H1 (cell line): ENCODE measurements around the gene TPBG. TPM values are rescaled to one million over a fixed set of nuclear protein-coding genes. Genes with fewer than 3 reads are reported as not detected.

Experiments
- CTCF ChIA-PET: fragments of 300-600 bp; sonication (Branson Sonifier 250); formaldehyde crosslinking; loops from one replicate; lab custom pipeline; 2021; ENCODE audit not compliant: partially characterized antibody; lab: Charles Lee
- POLR2A ChIA-PET: fragments of 300-600 bp; sonication (Branson Sonifier 250); formaldehyde crosslinking; loops from one replicate; lab custom pipeline; 2021; ENCODE audit warnings: inconsistent platforms; ENCODE audit not compliant: partially characterized antibody; lab: Charles Lee
- DNase-seq, 2 experiments: peaks; one replicate each; pipeline versions ENCODE4 v3.0.0 to v3.0.0-alpha.2; 2010 to 2022; ENCODE audit warnings: low spot score in 2 of 2, low read depth in 1 of 2, mixed read lengths in 1 of 2
- FAIRE-seq: peaks from 2 replicates; lab custom pipeline; 2011; peaks lifted over from hg19 to GRCh38; lab: Jason Lieb, UNC
- H2AFZ ChIP-seq: 2 replicates; pipeline ENCODE4 v1.8.1; 2012; ENCODE audit warnings: low read length, inconsistent platforms
- H2AK5ac ChIP-seq: 2 replicates; pipeline ENCODE4 v1.6.1; 2013; ENCODE audit warnings: low read depth, low read length
- H2BK120ac ChIP-seq: replicated peaks from 2 replicates; pipeline ENCODE3; 2013; ENCODE audit warnings: low read depth, low read length, inconsistent platforms
- H2BK12ac ChIP-seq: 2 replicates; pipeline ENCODE4 v1.6.1; 2013; ENCODE audit warnings: low read depth, low read length
- H2BK15ac ChIP-seq: 2 replicates; pipeline ENCODE4 v1.6.1; 2013; ENCODE audit warnings: low read length
- H2BK20ac ChIP-seq: 2 replicates; pipeline ENCODE4 v1.6.1; 2013; ENCODE audit warnings: low read length
- H2BK5ac ChIP-seq: 2 replicates; pipeline ENCODE4 v1.6.1; 2013; ENCODE audit warnings: low read depth, low read length
- H3K14ac ChIP-seq: 2 replicates; pipeline ENCODE4 v1.6.1; 2013; ENCODE audit warnings: inconsistent platforms; ENCODE audit not compliant: insufficient read length
- H3K18ac ChIP-seq: 2 replicates; pipeline ENCODE4 v1.6.1; 2013; ENCODE audit warnings: low read length; ENCODE audit errors: extremely low read depth
- H3K23ac ChIP-seq: 2 replicates; pipeline ENCODE4 v1.6.1; 2013; ENCODE audit warnings: inconsistent platforms; ENCODE audit not compliant: insufficient read length
- H3K23me2 ChIP-seq: 2 replicates; pipeline ENCODE4 v1.6.1; 2013; ENCODE audit warnings: low read depth, low read length
- H3K27ac ChIP-seq: 2 replicates; pipeline ENCODE4 v1.6.1; 2011; ENCODE audit warnings: low read depth, low read length, inconsistent platforms
- H3K27me3 ChIP-seq, 4 experiments: replicated peaks in 1 of 4; 1 replicate in 1 of 4; 2 replicates in 3 of 4; pipeline versions ENCODE4 v1.6.1 to v1.8.1; 2011 to 2013; ENCODE audit warnings: low read length in 3 of 4, mild to moderate bottlenecking in 3 of 4, inconsistent platforms in 2 of 4, mixed read lengths in 2 of 4, moderate library complexity in 1 of 4; ENCODE audit not compliant: control insufficient read depth in 3 of 4, insufficient read depth in 3 of 4; ENCODE audit errors: extremely low read depth in 1 of 4
- H3K36me3 ChIP-seq, 4 experiments: 2 replicates each; pipeline versions ENCODE4 v1.6.1 to v1.8.1; 2011 to 2013; ENCODE audit warnings: mild to moderate bottlenecking in 4 of 4, low read length in 3 of 4, moderate library complexity in 2 of 4, control low read depth in 1 of 4, inconsistent platforms in 1 of 4; ENCODE audit not compliant: insufficient read depth in 4 of 4, control insufficient read depth in 2 of 4
- H3K4ac ChIP-seq: replicated peaks from 2 replicates; pipeline ENCODE3; 2013; ENCODE audit warnings: low read length, low read depth, mixed read lengths, inconsistent platforms; ENCODE audit not compliant: insufficient read length
- H3K4me1 ChIP-seq, 4 experiments: replicated peaks in 1 of 4; 1 replicate in 1 of 4; 2 replicates in 3 of 4; pipeline versions ENCODE4 v1.6.1 to v1.8.1; 2011 to 2013; ENCODE audit warnings: low read length in 3 of 4, inconsistent platforms in 2 of 4, mixed read lengths in 1 of 4; ENCODE audit not compliant: insufficient read depth in 4 of 4, control insufficient read depth in 3 of 4
- H3K4me2 ChIP-seq, 2 experiments: 2 replicates each; pipeline versions ENCODE4 v1.6.1 to v1.8.1; 2011 to 2013; ENCODE audit warnings: low read depth in 2 of 2, low read length in 2 of 2, control low read depth in 1 of 2, inconsistent platforms in 1 of 2, mild to moderate bottlenecking in 1 of 2; ENCODE audit not compliant: insufficient read depth in 1 of 2
- H3K4me3 ChIP-seq, 4 experiments: fragments of 200-600, 300-600 bp in 1 of 4; sonication (generic), shearing (Covaris generic), sonication (Bioruptor Twin) in 1 of 4; 2 replicates each; pipeline versions ENCODE4 v1.5.1 to v1.8.1; 2011 to 2016; ENCODE audit warnings: low read length in 4 of 4, low read depth in 3 of 4, control low read depth in 2 of 4, inconsistent platforms in 2 of 4, mild to moderate bottlenecking in 2 of 4, mixed read lengths in 1 of 4, moderate library complexity in 1 of 4; ENCODE audit not compliant: insufficient read depth in 2 of 4; ENCODE audit errors: extremely low read depth in 1 of 4
- H3K56ac ChIP-seq: replicated peaks from 2 replicates; pipeline ENCODE3; 2013; ENCODE audit warnings: low read depth, mild to moderate bottlenecking, mixed read lengths, low read length, inconsistent platforms; ENCODE audit not compliant: insufficient read length
- H3K79me1 ChIP-seq: 2 replicates; pipeline ENCODE4 v1.6.1; 2013; ENCODE audit warnings: low read depth, low read length, control low read depth
- H3K79me2 ChIP-seq, 2 experiments: 2 replicates each; pipeline versions ENCODE4 v1.6.1 to v1.8.1; 2012 to 2013; ENCODE audit warnings: low read length in 2 of 2, mild to moderate bottlenecking in 2 of 2, inconsistent platforms in 1 of 2; ENCODE audit not compliant: insufficient read depth in 2 of 2, control insufficient read depth in 1 of 2
- H3K9ac ChIP-seq, 4 experiments: replicated peaks in 1 of 4; 1 replicate in 1 of 4; 2 replicates in 3 of 4; pipeline versions ENCODE4 v1.6.1 to v1.8.1; 2011 to 2013; ENCODE audit warnings: low read depth in 3 of 4, low read length in 3 of 4, control low read depth in 2 of 4, mild to moderate bottlenecking in 2 of 4, moderate library complexity in 2 of 4, inconsistent platforms in 1 of 4; ENCODE audit errors: extremely low read depth in 1 of 4
- H3K9me3 ChIP-seq, 2 experiments: 2 replicates each; pipeline versions ENCODE4 v1.6.1 to v1.8.1; 2012 to 2013; ENCODE audit warnings: mild to moderate bottlenecking in 2 of 2, moderate library complexity in 2 of 2, control low read depth in 1 of 2, inconsistent platforms in 1 of 2, low read depth in 1 of 2, low read length in 1 of 2, mixed read lengths in 1 of 2; ENCODE audit not compliant: insufficient read depth in 2 of 2
- H4K20me1 ChIP-seq, 2 experiments: replicated peaks in 1 of 2; 2 replicates each; pipeline versions ENCODE3 to v1.8.1; 2011 to 2013; ENCODE audit warnings: inconsistent platforms in 2 of 2, low read length in 2 of 2, mild to moderate bottlenecking in 1 of 2; ENCODE audit not compliant: insufficient read depth in 2 of 2, control insufficient read depth in 1 of 2
- H4K5ac ChIP-seq: 2 replicates; pipeline ENCODE4 v1.6.1; 2013; ENCODE audit warnings: low read length, low read depth, mixed read lengths, inconsistent platforms; ENCODE audit not compliant: insufficient read length
- H4K8ac ChIP-seq: 2 replicates; pipeline ENCODE4 v1.8.0; 2013; ENCODE audit warnings: mild to moderate bottlenecking, moderate library complexity, low read length, inconsistent platforms; ENCODE audit not compliant: insufficient read depth; ENCODE audit errors: extremely low read depth
- H4K91ac ChIP-seq: replicated peaks from 2 replicates; pipeline ENCODE3; 2013; ENCODE audit warnings: low read length, mixed read lengths, inconsistent platforms; ENCODE audit not compliant: insufficient read length
- ATF2 ChIP-seq: IDR thresholded peaks from 2 replicates; pipeline ENCODE4 v1.6.1; 2012; ENCODE audit warnings: low read length, inconsistent platforms
- MAX ChIP-seq: IDR thresholded peaks from 2 replicates; pipeline ENCODE4 v1.6.1; 2012; ENCODE audit warnings: inconsistent platforms
- USF2 ChIP-seq: IDR thresholded peaks from 2 replicates; pipeline ENCODE4 v1.6.1; 2011; ENCODE audit warnings: low read length, improper control_type of control experiment
- WGBS, 2 experiments: shearing (Covaris generic) in 1 of 2; methylation state at CpG; one replicate each; pipeline versions ENCODE4 v1.1.6 to v1.1.7; 2013 to 2015; ENCODE audit warnings: low lambda C conversion rate in 2 of 2, mixed read lengths in 2 of 2, inconsistent platforms in 1 of 2, low coverage in 1 of 2, missing lambda C conversion rate in 1 of 2; ENCODE audit not compliant: insufficient replicate concordance in 2 of 2, insufficient coverage in 1 of 2, insufficient read length in 1 of 2; ENCODE audit errors: extremely low coverage in 1 of 2, missing lambda C conversion rate in 1 of 2; 5-methylcytosine and 5-hydroxymethylcytosine counted together
- polyA plus RNA-seq, 7 experiments: library from polyadenylated mRNA; depleted of rRNA in 3 of 7; stranded (reverse) in 5 of 7; unstranded in 2 of 7; fragments of >200 nt in 5 of 7; fragments of 200-250 nt in 2 of 7; gene quantifications; 1 replicate in 5 of 7; 2 replicates in 1 of 7; 4 replicates in 1 of 7; pipeline versions ENCODE4 v1.2.1 to v1.2.3, GENCODE V29; 2011 to 2013; ENCODE audit warnings: missing spikeins in 2 of 7, mixed read lengths in 2 of 7
- total RNA-seq: library from RNA; stranded (reverse); fragmentation: NEBNext Ultra II Directional; extraction: Animal tissue kit (Norgen Biotek cat#: 25700); gene quantifications from 2 replicates; pipeline ENCODE4 v1.2.1, GENCODE V29; 2021

The TPBG gene
- total and polyA plus RNA-seq, 2 of the 8 experiments (the other 6 are each of a cell fraction or from before 2014, with no cell fraction given): 28.4 to 33.6 TPM

- Histone ChIP-seq H2AK5ac (no peak overlapping the region), H2BK15ac (no peak overlapping the region), H3K23me2 (no peaks in the 10 kb centered on the region), H2BK12ac (no peak overlapping the region), H3K4me2 (no peak overlapping the region), H2BK5ac (no peak overlapping the region), H2AFZ (no peak overlapping the region), H2BK20ac (no peak overlapping the region), H3K18ac (no peak overlapping the region), H3K9ac (no peak overlapping the region), H2BK120ac (no peak overlapping the region), H3K4me3 (no peak overlapping the region), H3K79me2 (no peaks in the 10 kb centered on the region), H3K56ac (no peak overlapping the region), H4K5ac (no peak overlapping the region), H3K27me3 (no peaks in the 10 kb centered on the region), H4K91ac (no peak overlapping the region), H3K79me1 (no peaks in the 10 kb centered on the region), H4K8ac (no peak overlapping the region), H3K14ac (no peak overlapping the region), H3K4me1 (no peaks in the 10 kb centered on the region), H4K20me1 (no peaks in the 10 kb centered on the region), H3K27ac (no peak overlapping the region), H3K23ac (no peak overlapping the region), H3K36me3 (no peaks in the 10 kb centered on the region), H3K9me3 (no peaks in the 10 kb centered on the region), H3K4ac (no peak overlapping the region)
- no peak for FAIRE-seq
- no peak for DNase-seq
- TF ChIP-seq MAX (no peak), USF2 (no peak), ATF2 (no peak)
- WGBS, 2 experiments: 86% methylated on average over 1 of the region's 1 CpG; no CpG with 5 or more reads in 1 of the 2 experiments
- CTCF ChIA-PET: interaction anchor here (0.5 kb wide), 1 partner anchor 565 kb away, joined by 3 read pairs; no protein-coding TSS in a partner anchor
- POLR2A ChIA-PET: no interaction called here
Measured at GRCh38 chr6:82322386-82322785, 41.2 kb upstream of the TPBG start.
